Cardiac fibroblast (primary cell): ENCODE measurements around the gene RASA1.

ENCODE experiments used
- DNase-seq, 2 donors: peaks; one replicate each; pipeline versions ENCODE4 v3.0.0 to v3.0.0-alpha.2; 2010; ENCODE audit warnings: low read depth in 2 of 2
- H3K4me3 ChIP-seq, 2 donors: replicated peaks in 1 of 2; 1 replicate in 1 of 2; 2 replicates in 1 of 2; pipeline ENCODE4 v1.5.1; 2011; ENCODE audit warnings: low read depth in 2 of 2, low read length in 2 of 2, mild to moderate bottlenecking in 2 of 2, moderate library complexity in 1 of 2
- TF ChIP-seq, protein P1 (sequence below): IDR thresholded peaks from one replicate; pipeline ENCODE4 v1.5.1; 2011; ENCODE audit warnings: low read depth, mild to moderate bottlenecking, low read length, inconsistent platforms

RASA1 gene

DNA sequence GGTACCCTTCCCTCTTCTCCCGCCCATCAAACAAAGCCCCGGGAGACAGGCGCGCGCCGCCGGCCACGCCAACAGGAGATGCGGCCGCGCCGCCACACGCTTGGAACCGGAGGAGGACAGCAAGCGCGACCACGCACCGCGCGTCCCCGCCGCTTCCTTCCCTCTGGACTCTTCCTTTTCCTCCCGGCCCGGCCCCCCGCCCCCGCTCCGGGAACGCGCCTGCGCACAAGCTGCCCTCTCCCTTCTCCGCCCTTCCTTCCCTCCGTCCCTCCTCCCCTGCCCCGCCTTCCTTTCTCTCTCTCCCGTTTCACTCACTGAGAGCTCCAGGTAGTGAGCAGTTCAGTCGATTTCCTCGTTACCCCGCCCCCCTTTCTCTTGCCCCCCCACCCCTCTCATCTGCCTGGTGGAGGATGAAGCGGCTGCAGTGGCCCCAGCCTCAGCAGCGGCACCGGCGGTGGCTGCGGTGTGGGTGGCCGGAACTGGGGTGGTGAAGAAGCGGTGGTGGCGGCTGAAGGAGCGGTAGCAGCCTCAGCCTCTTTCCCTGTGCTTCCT, at the start of gene RASA1:
Gene RASA1 (plus strand): TSS at position 310 of the 552 bp plus-strand sequence. CDS start 569 bp downstream, outside the sequence.
- peak within 1 kb of the TSS; percentile 89 to 92 for H3K4me3 ChIP-seq
- TF ChIP-seq, protein P1, sequence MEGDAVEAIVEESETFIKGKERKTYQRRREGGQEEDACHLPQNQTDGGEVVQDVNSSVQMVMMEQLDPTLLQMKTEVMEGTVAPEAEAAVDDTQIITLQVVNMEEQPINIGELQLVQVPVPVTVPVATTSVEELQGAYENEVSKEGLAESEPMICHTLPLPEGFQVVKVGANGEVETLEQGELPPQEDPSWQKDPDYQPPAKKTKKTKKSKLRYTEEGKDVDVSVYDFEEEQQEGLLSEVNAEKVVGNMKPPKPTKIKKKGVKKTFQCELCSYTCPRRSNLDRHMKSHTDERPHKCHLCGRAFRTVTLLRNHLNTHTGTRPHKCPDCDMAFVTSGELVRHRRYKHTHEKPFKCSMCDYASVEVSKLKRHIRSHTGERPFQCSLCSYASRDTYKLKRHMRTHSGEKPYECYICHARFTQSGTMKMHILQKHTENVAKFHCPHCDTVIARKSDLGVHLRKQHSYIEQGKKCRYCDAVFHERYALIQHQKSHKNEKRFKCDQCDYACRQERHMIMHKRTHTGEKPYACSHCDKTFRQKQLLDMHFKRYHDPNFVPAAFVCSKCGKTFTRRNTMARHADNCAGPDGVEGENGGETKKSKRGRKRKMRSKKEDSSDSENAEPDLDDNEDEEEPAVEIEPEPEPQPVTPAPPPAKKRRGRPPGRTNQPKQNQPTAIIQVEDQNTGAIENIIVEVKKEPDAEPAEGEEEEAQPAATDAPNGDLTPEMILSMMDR, result no peak
- DNase-seq, result peak; percentile 93

DNA sequence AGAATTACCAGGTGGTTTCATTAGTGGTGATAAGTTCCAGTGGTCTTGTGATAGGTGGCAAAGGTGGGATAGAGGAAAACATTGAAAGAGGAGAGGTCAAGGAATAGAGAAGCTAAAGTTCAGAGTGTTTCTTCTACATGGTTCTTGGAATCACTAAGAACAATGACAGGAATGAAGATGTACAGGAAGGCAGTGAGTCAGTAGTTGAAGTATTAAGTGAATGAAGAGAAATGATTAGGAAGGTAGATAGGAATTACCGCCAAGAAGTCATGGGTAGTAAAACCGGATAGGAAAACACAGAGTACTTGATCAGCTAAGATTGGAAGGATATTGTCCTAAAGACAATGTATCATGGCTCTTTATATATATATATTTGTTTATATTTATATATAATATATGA, 37.9 kb upstream of the RASA1 start:
- peak in 1 of 2 donors; percentile 47 for DNase-seq
- no peak overlapping the region for H3K4me3 ChIP-seq
- TF ChIP-seq, protein P1, result no peak

DNA sequence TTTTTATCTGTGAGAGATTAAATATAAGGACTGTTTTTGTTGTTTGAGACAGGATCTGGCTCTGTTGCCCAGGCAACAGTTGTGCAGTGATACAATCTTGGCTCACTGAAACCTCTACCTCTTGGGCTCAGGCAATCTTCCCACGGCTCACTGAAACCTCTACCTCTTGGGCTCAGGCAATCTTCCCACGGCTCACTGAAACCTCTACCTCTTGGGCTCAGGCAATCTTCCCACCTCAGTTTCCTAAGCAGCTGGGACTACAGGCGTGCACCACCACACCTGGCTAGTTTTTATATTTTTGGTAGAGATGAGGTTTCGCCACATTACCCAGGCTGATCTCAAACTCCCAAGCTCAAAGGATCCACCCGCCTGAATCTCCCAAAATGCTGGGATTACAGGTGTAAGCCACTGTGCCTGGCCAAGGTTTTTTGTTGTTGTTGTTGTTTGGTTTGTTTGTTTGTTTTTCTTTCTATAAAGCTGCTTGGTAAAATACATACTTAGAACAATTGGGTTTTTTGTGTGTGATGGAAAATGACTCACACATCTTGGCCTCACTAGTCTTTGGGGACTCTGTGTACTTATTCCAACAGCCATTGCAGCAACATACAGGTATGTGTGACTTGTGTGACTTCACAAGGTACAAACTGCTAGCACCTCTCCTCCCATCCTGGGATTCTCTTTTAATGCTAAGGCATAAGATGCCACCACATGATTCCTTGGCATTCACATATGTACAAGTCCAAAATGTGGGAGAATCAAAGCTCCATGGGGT, 36.5 kb upstream of the RASA1 start:
- peak; percentile 34 to 45 for DNase-seq
- TF ChIP-seq, protein P1, result no peak
- no peak overlapping the region for H3K4me3 ChIP-seq

DNA sequence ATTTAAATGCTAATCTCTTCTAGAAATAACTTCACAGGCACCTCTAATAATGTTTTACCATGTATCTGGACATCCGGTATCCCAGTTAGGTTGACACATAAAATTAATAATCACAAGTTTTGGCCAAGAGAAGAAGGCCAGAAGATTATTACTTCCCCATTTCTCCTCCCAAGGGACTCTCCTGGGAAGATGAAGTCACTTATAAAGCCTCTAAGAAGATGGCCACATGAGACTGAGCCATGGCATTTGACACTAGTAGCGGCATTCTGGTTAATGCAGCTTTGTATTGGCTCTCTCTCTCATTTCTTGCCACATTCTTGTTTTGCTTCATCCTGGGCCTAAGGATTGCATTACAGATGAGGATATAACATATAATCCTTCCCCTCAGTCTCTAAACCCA, 34.5 kb upstream of the RASA1 start:
- TF ChIP-seq, protein P1, result no peak
- no peak overlapping the region for H3K4me3 ChIP-seq
- peak in 1 of 2 donors; percentile 23 for DNase-seq

DNA sequence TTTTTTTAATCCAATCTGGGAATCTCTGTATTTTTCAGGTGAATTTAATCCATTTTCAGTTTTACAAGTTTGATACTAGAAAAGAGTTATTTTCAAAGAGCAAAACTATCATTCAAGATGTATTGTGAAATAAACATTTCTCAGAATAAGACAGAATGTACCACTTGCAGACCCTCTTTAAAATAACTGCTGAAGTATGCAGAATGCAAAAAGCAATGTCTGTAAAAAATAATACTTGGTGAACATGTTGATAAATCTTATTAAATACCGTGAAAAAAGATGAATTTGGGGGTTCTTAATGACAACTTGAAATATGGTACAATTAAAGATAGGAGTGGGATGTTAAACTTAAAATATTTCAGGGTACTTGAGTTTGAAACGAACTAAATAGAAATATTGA, 26.1 kb upstream of the RASA1 start:
- TF ChIP-seq, protein P1, result no peak
- H3K4me3 ChIP-seq, result no peak overlapping the region
- no peak for DNase-seq

DNA sequence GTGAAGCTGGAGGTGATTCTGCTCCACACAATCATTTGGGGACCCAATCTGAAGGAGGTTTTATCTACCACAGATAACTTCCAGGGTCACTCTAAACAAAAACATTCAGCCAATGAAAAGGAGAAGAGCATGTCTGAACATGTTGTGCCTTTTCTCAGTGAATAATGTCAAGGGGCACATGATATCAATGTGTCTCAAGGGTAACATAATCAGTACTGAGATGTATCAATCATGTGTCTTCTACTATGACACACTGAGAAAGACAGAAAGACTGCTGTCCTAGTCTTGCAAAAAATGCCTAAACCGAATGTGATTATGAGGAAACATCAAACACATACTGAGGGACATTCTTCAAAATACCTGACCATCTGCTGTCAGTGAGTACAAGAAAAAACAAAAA, 25.4 kb upstream of the RASA1 start:
- H3K4me3 ChIP-seq, result no peak overlapping the region
- TF ChIP-seq, protein P1, result no peak
- no peak for DNase-seq
